Large intestine (tissue), 3 donors: ENCODE measurements around the gene FKBP3. TPM values are rescaled to one million over a fixed set of nuclear protein-coding genes. Genes with fewer than 3 reads are reported as not detected.

Source experiments
- DNase-seq, 2 donors: peaks; one replicate each; pipeline versions ENCODE4 v3.0.0 to v3.0.0-alpha.2; 2013
- H3K27ac ChIP-seq: one replicate; pipeline ENCODE4 v1.5.1; 2013; ENCODE audit warnings: low read length
- H3K27me3 ChIP-seq: 2 replicates; pipeline ENCODE4 v1.6.1; 2013; ENCODE audit warnings: low read length; ENCODE audit not compliant: control insufficient read depth, insufficient read depth
- H3K36me3 ChIP-seq: 2 replicates; pipeline ENCODE4 v1.6.1; 2013; ENCODE audit warnings: low read length; ENCODE audit not compliant: control insufficient read depth, insufficient read depth
- H3K4me1 ChIP-seq: one replicate; pipeline ENCODE4 v1.6.1; 2013; ENCODE audit warnings: low read length; ENCODE audit not compliant: control insufficient read depth, insufficient read depth
- H3K4me3 ChIP-seq: one replicate; pipeline ENCODE4 v1.5.1; 2013; ENCODE audit warnings: low read length
- H3K9me3 ChIP-seq: one replicate; pipeline ENCODE4 v1.6.1; 2013; ENCODE audit warnings: mild to moderate bottlenecking, low read depth, low read length, moderate library complexity; ENCODE audit not compliant: control insufficient read depth
- WGBS: methylation state at CpG from one replicate; pipeline ENCODE4 v1.1.5; 2013; ENCODE audit warnings: low lambda C conversion rate; ENCODE audit not compliant: insufficient coverage; 5-methylcytosine and 5-hydroxymethylcytosine counted together
- polyA plus RNA-seq: library from polyadenylated mRNA; unstranded; fragments of 120-200 nt; gene quantifications from one replicate; pipeline ENCODE4 v1.2.1, GENCODE V29; 2013

FKBP3 gene
- polyA plus RNA-seq, 1 donor: 92.4 TPM

GRCh38 chr14:45120096-45120495 is 14.2 kb downstream of the FKBP3 start:
- 100% methylated on average over 1 of the region's 1 CpG for WGBS
- Histone ChIP-seq H3K27me3 (no peaks in the 10 kb centered on the region), H3K36me3 (peaks cover 56% of the 10 kb centered on the region), H3K9me3 (no peaks in the 10 kb centered on the region), H3K4me3 (no peak overlapping the region), H3K27ac (no peak overlapping the region), H3K4me1 (no peaks in the 10 kb centered on the region)
- DNase-seq: no peak

- Histone ChIP-seq H3K36me3 (peaks cover 49% of the 10 kb centered on the region), H3K4me1 (no peaks in the 10 kb centered on the region), H3K27me3 (no peaks in the 10 kb centered on the region), H3K27ac (no peak overlapping the region), H3K9me3 (no peaks in the 10 kb centered on the region), H3K4me3 (no peak overlapping the region)
- 100% methylated on average over 2 of the region's 6 CpGs for WGBS
- no peak for DNase-seq
Measured at GRCh38 chr14:45118594-45118993, 15.7 kb downstream of the FKBP3 start.

GRCh38 chr14:45114327-45114726 is 20.0 kb downstream of the FKBP3 start:
- 85% methylated on average over 3 of the region's 3 CpGs for WGBS
- Histone ChIP-seq H3K27ac (no peak overlapping the region), H3K4me1 (peaks cover 6% of the 10 kb centered on the region), H3K9me3 (no peaks in the 10 kb centered on the region), H3K36me3 (peaks cover 47% of the 10 kb centered on the region), H3K27me3 (no peaks in the 10 kb centered on the region), H3K4me3 (no peak overlapping the region)
- DNase-seq: no peak

GRCh38 chr14:45112896-45113781 is 21.1 kb downstream of the FKBP3 start:
- Histone ChIP-seq H3K27ac (peak overlapping the region; percentile 35), H3K36me3 (peaks cover 44% of the 10 kb centered on the region), H3K4me1 (peaks cover 6% of the 10 kb centered on the region), H3K9me3 (no peaks in the 10 kb centered on the region), H3K4me3 (no peak overlapping the region), H3K27me3 (no peaks in the 10 kb centered on the region)
- WGBS: 71% methylated on average over 5 of the region's 6 CpGs
- DNase-seq: peak in 1 of 2 donors; percentile 34

GRCh38 chr14:45104561-45104960 is 29.7 kb downstream of the FKBP3 start:
- Histone ChIP-seq H3K4me3 (no peak overlapping the region), H3K9me3 (no peaks in the 10 kb centered on the region), H3K36me3 (peaks cover 31% of the 10 kb centered on the region), H3K27ac (peak overlapping the region; percentile 67), H3K4me1 (peaks cover 6% of the 10 kb centered on the region), H3K27me3 (no peaks in the 10 kb centered on the region)
- peak; percentile 75 to 89 for DNase-seq
- no CpG with 5 or more reads among the region's 1 CpG for whole genome bisulfite sequencing

- Histone ChIP-seq H3K9me3 (no peaks in the 10 kb centered on the region), H3K27ac (no peak overlapping the region), H3K4me3 (no peak overlapping the region), H3K36me3 (peaks cover 29% of the 10 kb centered on the region), H3K4me1 (peaks cover 6% of the 10 kb centered on the region), H3K27me3 (no peaks in the 10 kb centered on the region)
- DNase-seq: peak in 1 of 2 donors; percentile 14
Measured at GRCh38 chr14:45103806-45104205, 30.5 kb downstream of the FKBP3 start.

- Histone ChIP-seq H3K27me3 (no peaks in the 10 kb centered on the region), H3K36me3 (peaks cover 33% of the 10 kb centered on the region), H3K27ac (no peak overlapping the region), H3K4me1 (peaks cover under 1% of the 10 kb centered on the region), H3K9me3 (no peaks in the 10 kb centered on the region), H3K4me3 (no peak overlapping the region)
- no peak for DNase-seq
- WGBS: 100% methylated on average over 2 of the region's 4 CpGs
Measured at GRCh38 chr14:45096218-45096617, 38.1 kb downstream of the FKBP3 start.

- Histone ChIP-seq H3K4me1 (peaks cover 3% of the 10 kb centered on the region), H3K27ac (no peak overlapping the region), H3K9me3 (no peaks in the 10 kb centered on the region), H3K36me3 (peaks cover 29% of the 10 kb centered on the region), H3K4me3 (no peak overlapping the region), H3K27me3 (no peaks in the 10 kb centered on the region)
- DNase-seq: no peak
- 100% methylated on average over 2 of the region's 4 CpGs for WGBS
Measured at GRCh38 chr14:45095143-45095542, 39.1 kb downstream of the FKBP3 start.

- WGBS: no CpG with 5 or more reads among the region's 2 CpGs
- Histone ChIP-seq H3K4me1 (peaks cover 3% of the 10 kb centered on the region), H3K4me3 (no peak overlapping the region), H3K9me3 (no peaks in the 10 kb centered on the region), H3K36me3 (peaks cover 23% of the 10 kb centered on the region), H3K27ac (no peak overlapping the region), H3K27me3 (no peaks in the 10 kb centered on the region)
- DNase-seq: no peak
Measured at GRCh38 chr14:45094275-45094674, 40.0 kb downstream of the FKBP3 start.

- Histone ChIP-seq H3K4me3 (no peak overlapping the region), H3K27ac (no peak overlapping the region), H3K9me3 (no peaks in the 10 kb centered on the region), H3K4me1 (peaks cover 10% of the 10 kb centered on the region), H3K27me3 (no peaks in the 10 kb centered on the region), H3K36me3 (peaks cover 15% of the 10 kb centered on the region)
- DNase-seq: no peak
- WGBS: 100% methylated on average over 1 of the region's 2 CpGs
Measured at GRCh38 chr14:45091710-45092109, 42.6 kb downstream of the FKBP3 start.

GRCh38 chr14:45089813-45090212 is 44.5 kb downstream of the FKBP3 start:
- DNase-seq: no peak
- WGBS: 75% methylated on average over 1 of the region's 1 CpG
- no peak overlapping the region for H3K4me3 ChIP-seq

More at GRCh38 chr14:45089813-45090212, 44.5 kb downstream of the FKBP3 start:
- no peaks in the 10 kb centered on the region for H3K27me3 ChIP-seq
- H3K36me3 ChIP-seq: peaks cover 2% of the 10 kb centered on the region
- H3K4me1 ChIP-seq: peaks cover 10% of the 10 kb centered on the region
- H3K27ac ChIP-seq: peak overlapping the region; percentile 20
- no peaks in the 10 kb centered on the region for H3K9me3 ChIP-seq
